H1 (cell line): ENCODE measurements around the gene NFKBIE. TPM values are rescaled to one million over a fixed set of nuclear protein-coding genes. Genes with fewer than 3 reads are reported as not detected.

Experiments used
- CBX8 ChIP-seq: fragments of 300-800, 300-1000 bp; sonication (generic); IDR thresholded peaks from 2 replicates; pipeline ENCODE4 v1.7.1; 2016; ENCODE audit warnings: low read depth, low read length, borderline replicate concordance
- CREB1 ChIP-seq: IDR thresholded peaks from 2 replicates; pipeline ENCODE4 v1.6.1; 2012; ENCODE audit warnings: inconsistent platforms
- EGR1 ChIP-seq: IDR thresholded peaks from 2 replicates; pipeline ENCODE4 v1.6.1; 2011; ENCODE audit warnings: low read depth, low read length, borderline replicate concordance
- EP300 ChIP-seq, 2 experiments: IDR thresholded peaks; 1 replicate in 1 of 2; 2 replicates in 1 of 2; pipeline ENCODE4 v1.6.1; 2011 to 2012; ENCODE audit warnings: low read depth in 2 of 2, low read length in 2 of 2, mild to moderate bottlenecking in 2 of 2, borderline replicate concordance in 1 of 2, inconsistent platforms in 1 of 2, moderate library complexity in 1 of 2
- HDAC2 ChIP-seq, 2 experiments: fragments of 300-600 bp in 1 of 2; sonication (generic) in 1 of 2; IDR thresholded peaks; 2 replicates each; pipeline ENCODE4 v1.6.1; 2011 to 2012; ENCODE audit warnings: low read depth in 2 of 2, low read length in 2 of 2, mild to moderate bottlenecking in 2 of 2, moderate library complexity in 2 of 2, borderline replicate concordance in 1 of 2, inconsistent platforms in 1 of 2
- POLR2AphosphoS5 ChIP-seq: IDR thresholded peaks from 2 replicates; pipeline ENCODE4 v1.6.1; 2011; ENCODE audit warnings: low read depth, low read length
- SP1 ChIP-seq: IDR thresholded peaks from 2 replicates; pipeline ENCODE4 v1.6.1; 2011; ENCODE audit warnings: low read depth, low read length
- ZNF274 ChIP-seq: IDR thresholded peaks from 2 replicates; pipeline ENCODE4 v1.7.0; 2012; ENCODE audit warnings: low read length, borderline replicate concordance; ENCODE audit errors: extremely low read depth
- polyA plus RNA-seq, 7 experiments: library from polyadenylated mRNA; depleted of rRNA in 3 of 7; stranded (reverse) in 5 of 7; unstranded in 2 of 7; fragments of >200 nt in 5 of 7; fragments of 200-250 nt in 2 of 7; gene quantifications; 1 replicate in 5 of 7; 2 replicates in 1 of 7; 4 replicates in 1 of 7; pipeline versions ENCODE4 v1.2.1 to v1.2.3, GENCODE V29; 2011 to 2013; ENCODE audit warnings: missing spikeins in 2 of 7, mixed read lengths in 2 of 7
- total RNA-seq: library from RNA; stranded (reverse); fragmentation: NEBNext Ultra II Directional; extraction: Animal tissue kit (Norgen Biotek cat#: 25700); gene quantifications from 2 replicates; pipeline ENCODE4 v1.2.1, GENCODE V29; 2021
- TF ChIP-seq, protein P1 (sequence below): fragments of 300-600 bp; sonication (generic); IDR thresholded peaks from 2 replicates; pipeline ENCODE4 v1.7.1; 2012; ENCODE audit warnings: low read length, moderate library complexity, mild to moderate bottlenecking, inconsistent platforms; ENCODE audit not compliant: insufficient replicate concordance

Gene NFKBIE
- total and polyA plus RNA-seq, 2 of the 8 experiments (the other 6 are each of a cell fraction or from before 2014, with no cell fraction given) = 13.5 to 19.2 TPM

- TF ChIP-seq POLR2AphosphoS5 = peak; percentile 95
- 0 out of 4 replicates have a peak, but pooled peaks of 1 of the 2 experiments have one; percentile 2 for TF ChIP-seq HDAC2 (IDR thresholded peaks at IDR 0.05; ENCODE audit: borderline replicate concordance in 1 of 2, low read depth in 2 of 2, low read length in 2 of 2)
- TF ChIP-seq EP300 (IDR thresholded peaks at IDR 0.05; ENCODE audit: borderline replicate concordance in 1 of 2, low read depth in 2 of 2, low read length in 2 of 2) = peak in 1 of 2 experiments; percentile 21; a peak in 1 of 3 replicates
- TF ChIP-seq, protein P1, sequence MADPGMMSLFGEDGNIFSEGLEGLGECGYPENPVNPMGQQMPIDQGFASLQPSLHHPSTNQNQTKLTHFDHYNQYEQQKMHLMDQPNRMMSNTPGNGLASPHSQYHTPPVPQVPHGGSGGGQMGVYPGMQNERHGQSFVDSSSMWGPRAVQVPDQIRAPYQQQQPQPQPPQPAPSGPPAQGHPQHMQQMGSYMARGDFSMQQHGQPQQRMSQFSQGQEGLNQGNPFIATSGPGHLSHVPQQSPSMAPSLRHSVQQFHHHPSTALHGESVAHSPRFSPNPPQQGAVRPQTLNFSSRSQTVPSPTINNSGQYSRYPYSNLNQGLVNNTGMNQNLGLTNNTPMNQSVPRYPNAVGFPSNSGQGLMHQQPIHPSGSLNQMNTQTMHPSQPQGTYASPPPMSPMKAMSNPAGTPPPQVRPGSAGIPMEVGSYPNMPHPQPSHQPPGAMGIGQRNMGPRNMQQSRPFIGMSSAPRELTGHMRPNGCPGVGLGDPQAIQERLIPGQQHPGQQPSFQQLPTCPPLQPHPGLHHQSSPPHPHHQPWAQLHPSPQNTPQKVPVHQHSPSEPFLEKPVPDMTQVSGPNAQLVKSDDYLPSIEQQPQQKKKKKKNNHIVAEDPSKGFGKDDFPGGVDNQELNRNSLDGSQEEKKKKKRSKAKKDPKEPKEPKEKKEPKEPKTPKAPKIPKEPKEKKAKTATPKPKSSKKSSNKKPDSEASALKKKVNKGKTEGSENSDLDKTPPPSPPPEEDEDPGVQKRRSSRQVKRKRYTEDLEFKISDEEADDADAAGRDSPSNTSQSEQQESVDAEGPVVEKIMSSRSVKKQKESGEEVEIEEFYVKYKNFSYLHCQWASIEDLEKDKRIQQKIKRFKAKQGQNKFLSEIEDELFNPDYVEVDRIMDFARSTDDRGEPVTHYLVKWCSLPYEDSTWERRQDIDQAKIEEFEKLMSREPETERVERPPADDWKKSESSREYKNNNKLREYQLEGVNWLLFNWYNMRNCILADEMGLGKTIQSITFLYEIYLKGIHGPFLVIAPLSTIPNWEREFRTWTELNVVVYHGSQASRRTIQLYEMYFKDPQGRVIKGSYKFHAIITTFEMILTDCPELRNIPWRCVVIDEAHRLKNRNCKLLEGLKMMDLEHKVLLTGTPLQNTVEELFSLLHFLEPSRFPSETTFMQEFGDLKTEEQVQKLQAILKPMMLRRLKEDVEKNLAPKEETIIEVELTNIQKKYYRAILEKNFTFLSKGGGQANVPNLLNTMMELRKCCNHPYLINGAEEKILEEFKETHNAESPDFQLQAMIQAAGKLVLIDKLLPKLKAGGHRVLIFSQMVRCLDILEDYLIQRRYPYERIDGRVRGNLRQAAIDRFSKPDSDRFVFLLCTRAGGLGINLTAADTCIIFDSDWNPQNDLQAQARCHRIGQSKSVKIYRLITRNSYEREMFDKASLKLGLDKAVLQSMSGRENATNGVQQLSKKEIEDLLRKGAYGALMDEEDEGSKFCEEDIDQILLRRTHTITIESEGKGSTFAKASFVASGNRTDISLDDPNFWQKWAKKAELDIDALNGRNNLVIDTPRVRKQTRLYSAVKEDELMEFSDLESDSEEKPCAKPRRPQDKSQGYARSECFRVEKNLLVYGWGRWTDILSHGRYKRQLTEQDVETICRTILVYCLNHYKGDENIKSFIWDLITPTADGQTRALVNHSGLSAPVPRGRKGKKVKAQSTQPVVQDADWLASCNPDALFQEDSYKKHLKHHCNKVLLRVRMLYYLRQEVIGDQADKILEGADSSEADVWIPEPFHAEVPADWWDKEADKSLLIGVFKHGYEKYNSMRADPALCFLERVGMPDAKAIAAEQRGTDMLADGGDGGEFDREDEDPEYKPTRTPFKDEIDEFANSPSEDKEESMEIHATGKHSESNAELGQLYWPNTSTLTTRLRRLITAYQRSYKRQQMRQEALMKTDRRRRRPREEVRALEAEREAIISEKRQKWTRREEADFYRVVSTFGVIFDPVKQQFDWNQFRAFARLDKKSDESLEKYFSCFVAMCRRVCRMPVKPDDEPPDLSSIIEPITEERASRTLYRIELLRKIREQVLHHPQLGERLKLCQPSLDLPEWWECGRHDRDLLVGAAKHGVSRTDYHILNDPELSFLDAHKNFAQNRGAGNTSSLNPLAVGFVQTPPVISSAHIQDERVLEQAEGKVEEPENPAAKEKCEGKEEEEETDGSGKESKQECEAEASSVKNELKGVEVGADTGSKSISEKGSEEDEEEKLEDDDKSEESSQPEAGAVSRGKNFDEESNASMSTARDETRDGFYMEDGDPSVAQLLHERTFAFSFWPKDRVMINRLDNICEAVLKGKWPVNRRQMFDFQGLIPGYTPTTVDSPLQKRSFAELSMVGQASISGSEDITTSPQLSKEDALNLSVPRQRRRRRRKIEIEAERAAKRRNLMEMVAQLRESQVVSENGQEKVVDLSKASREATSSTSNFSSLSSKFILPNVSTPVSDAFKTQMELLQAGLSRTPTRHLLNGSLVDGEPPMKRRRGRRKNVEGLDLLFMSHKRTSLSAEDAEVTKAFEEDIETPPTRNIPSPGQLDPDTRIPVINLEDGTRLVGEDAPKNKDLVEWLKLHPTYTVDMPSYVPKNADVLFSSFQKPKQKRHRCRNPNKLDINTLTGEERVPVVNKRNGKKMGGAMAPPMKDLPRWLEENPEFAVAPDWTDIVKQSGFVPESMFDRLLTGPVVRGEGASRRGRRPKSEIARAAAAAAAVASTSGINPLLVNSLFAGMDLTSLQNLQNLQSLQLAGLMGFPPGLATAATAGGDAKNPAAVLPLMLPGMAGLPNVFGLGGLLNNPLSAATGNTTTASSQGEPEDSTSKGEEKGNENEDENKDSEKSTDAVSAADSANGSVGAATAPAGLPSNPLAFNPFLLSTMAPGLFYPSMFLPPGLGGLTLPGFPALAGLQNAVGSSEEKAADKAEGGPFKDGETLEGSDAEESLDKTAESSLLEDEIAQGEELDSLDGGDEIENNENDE = no peak
- TF ChIP-seq CBX8 = no peak
- peak; percentile 80 for TF ChIP-seq SP1
- TF ChIP-seq EGR1 = peak; percentile 94
- no peak for TF ChIP-seq ZNF274
- peak; percentile 89 for TF ChIP-seq CREB1
Measured at GRCh38 chr6:44312901-44313788, 47.8 kb upstream of the NFKBIE start, which contains the start of gene AARS2 (continued).
